Measurements from ENCODE around the gene SYNGAP1.
"Not testable (repeated sequence)": the region's sequence is repeated elsewhere in the genome, so short reads cannot be mapped to it uniquely, and the experiment has no call there.

SYNGAP1 gene

DNA sequence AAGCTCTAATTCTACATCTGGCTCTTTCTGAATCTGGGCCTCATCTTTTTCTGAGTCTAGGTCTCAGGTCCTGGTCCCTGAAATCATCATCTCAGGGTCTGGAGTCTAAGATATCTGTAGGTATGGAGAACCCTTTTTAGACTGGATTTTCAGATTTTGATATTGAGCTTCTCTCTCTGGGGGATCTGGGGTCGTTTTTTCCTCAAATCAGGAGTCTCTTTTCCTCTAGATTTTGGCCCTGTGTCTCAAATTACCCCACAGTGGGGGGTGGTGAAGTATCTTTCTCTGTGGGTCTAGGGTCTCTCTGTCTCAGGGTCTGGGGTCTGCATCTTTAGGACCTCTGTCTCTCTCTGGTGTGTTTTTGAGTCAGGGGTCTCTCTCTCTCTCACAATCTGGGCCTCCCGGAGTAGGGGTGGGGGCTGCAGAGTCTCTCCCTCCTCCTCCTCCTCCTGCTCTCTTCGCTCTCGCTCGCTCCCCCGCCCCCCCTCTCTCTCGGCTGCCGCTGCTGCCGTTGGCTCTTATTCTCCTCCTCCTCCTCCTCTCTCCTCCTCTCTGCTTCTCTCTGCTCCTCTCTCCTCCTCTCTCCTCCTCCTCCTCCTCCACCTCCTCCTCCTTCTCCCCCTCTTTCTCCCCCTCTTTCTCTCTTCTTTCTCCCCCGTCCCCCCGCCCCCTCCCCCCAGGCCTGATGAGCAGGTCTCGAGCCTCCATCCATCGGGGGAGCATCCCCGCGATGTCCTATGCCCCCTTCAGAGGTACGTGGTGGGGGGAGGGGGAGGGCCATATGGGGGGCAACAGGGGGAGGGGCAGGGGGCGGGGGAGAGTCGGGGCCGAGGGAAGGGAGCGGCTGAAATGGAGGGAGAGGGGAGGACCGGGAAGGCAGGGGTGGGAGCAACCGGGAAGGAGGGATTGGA is at the start of gene SYNGAP1:
Gene SYNGAP1, plus strand, starts transcription at position 486 of the 911 bp plus-strand sequence. Its CDS starts 200 bp downstream, at position 686.
- peak; percentile 61 for DNase-seq (ENCODE audit: low spot score)

DNA sequence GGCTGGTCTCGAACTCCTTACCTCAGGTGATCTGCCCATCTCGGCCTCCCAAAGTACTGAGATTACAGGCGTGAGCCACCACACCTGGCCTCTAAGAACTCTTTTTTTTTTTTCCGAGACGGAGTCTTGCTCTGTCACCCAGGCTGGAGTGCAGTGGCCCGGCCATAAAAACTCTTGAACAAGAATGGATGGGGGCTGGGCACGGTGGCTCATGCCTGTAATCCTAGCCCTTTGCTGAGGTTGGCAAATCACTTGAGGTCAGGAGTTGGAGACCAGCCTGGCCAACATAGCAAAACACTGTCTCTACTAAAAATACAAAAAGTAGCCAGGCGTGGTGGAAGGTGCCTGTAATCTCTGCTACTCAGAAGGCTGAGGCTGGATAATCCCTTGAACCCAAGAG is 48.0 kb upstream of the SYNGAP1 start:
- not testable (repeated sequence) for DNase-seq (ENCODE audit: low spot score)

DNA sequence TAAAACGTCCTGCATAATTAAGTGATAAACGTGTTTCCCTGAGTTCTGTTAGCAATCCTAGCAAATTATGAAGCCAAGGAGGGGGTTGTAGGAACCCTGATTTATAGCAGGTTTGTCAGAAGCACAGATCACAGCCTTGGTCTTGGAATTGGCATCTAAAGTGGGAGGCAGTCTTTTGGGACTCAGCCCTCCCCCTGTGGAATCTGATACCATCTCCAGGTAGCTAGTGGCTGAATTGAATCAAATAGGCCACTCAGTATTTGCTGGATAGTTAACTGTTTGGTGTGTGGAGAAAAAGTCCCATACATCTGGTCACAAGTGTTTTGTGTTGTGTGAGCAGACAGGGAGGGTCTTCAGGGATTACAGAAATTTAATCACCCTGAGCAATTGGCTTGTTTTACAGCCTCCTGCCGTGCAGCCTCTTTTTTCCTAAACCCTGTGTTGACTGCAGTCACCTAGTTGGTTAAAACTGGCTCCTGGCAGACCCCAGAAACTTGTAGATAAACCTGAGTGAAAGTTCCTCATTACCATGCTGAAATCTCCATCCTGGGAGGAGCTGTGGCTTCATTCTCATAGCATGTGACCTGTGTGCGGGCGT is 47.2 kb upstream of the SYNGAP1 start:
- no peak for DNase-seq (ENCODE audit: low spot score)

DNA sequence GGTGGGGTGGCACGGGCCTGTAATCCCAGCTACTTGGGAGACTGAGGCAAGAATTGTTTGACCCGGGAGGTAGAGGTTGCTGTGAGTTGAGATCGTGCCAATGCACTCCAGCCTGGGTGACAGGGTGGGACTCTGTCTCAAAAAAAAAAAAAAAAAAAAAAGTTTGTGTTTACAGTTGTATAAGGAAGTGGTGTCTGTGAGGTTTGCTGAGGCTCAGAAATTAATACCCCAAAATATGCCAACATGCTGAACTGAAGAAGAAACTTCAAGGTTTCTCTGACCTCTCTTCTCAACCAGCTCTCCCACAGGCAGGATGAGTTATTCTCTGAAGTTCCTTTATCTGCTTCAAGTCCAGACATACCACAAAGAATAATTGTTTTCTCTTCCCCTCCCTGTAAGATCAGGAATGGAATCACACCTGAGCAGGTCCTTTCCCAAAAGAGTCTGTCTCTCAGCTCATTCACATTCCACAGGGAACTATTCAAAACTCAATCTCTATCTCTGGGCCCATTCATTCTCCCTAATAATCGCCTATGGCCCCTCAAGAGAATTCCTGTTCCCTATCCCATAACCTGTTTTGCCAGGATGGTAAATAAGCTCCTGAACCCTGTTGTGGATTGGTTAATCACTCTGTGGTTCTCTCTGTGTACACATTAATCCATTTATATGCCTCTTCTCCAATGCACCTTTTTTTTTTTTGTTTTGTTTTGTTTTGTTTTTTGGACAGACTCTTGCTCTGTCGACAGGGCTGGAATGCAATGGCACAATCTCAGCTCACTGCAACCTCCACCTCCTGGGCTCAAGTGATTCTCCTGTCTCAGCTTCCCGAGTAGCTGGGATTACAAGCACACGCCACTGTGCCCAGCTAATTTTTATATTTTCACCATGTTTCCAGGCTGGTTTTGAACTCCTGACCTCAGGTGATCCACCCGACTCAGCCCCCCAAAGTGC is 45.6 kb upstream of the SYNGAP1 start:
- no peak for DNase-seq (ENCODE audit: low spot score)

DNA sequence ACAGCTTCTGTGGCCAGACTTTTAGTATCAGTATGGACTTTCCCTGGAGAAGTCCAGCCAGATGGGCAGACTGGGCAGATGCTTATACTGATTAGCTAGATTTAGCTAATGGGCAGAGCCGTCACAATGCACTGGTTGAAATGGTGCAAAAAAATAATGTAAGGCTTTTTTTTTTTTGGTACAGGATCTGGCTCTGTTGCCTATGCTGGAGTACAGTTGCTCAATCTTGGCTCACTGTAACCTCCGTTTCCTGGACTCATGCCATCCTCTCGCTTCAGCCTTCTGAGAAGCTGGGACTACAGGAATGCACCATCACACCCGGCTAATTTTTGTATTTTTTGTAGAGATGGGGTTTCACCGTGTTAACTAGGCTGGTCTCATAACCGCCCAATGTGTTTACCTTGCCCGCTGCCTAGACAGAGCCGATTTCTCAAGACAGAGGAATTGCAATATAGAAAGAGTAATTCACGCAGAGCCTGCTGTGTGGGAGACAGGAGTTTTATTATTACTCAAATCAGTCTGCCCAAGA is 44.7 kb upstream of the SYNGAP1 start:
- peak; percentile 42 for DNase-seq (ENCODE audit: low spot score)

DNA sequence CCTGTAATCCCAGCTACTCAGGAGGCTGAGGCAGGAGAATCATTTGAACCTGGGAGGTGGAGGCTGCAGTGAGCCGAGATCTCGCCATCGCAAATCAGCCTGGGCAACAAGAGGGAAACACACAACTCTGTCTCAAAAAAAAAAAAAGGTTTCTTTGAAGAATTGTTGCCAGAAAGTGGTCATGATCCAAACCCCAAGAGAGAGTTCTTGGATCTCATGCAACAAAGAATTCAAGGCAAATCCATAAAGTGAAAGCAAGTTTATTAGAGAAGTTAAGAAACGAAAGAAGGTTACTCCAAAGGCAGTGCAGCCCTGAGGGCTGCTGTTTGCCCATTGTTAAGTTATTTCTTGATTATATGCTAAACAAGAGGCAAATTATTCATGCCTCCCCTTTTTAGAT is 42.7 kb upstream of the SYNGAP1 start:
- DNase-seq (ENCODE audit: low spot score) = no peak

DNA sequence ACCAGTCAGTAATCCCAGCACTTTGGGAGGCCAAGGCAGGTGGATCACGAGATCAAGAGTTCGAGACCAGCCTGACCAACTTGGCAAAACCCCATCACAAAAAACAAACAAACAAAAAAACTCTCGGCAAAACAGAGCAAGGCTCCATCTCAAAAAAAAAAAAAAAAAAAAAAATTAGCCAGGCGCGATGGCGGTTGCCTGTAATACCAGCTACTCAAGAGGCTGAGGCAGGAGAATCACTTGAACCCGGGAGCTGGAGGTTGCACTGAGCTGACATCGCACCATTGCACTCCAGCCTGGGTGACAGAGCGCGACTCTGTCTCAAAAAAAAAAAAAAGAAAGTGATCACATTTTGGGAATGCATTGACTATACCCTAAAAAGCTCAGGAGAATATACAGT is 40.7 kb upstream of the SYNGAP1 start:
- DNase-seq (ENCODE audit: low spot score) = not testable (repeated sequence)

DNA sequence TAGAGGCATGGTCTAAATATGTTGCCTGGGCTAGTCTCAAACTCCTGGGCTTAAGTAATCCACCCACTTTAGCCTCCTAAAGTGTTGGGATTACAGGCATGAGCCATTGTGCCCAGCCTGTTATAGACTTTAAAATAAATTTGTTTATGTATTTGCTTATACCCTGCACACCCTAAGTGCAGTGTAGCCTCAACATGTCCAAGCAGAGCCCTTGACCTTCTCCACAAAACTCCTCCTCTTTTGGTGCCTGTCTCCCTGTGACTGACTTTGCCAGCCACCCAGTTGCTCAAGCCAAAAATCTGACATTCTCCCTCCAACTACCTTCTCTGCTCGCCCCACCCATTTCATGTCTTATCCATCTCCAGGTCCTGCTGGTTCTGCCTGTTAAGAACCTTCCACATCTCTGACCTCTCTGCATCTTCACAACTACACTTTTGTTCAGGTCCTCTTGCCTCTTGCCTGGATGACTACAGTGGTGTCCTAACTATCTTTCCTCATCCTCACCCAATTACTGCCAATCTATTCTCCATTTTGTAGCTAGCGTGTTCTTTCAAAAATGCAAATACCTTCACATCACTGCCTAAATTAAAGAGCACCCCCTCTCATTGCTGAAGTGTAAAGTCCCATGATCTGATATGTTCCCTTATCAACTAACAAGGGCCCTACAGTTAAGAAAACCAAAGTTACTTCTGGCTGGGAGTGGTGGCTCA is 39.4 kb upstream of the SYNGAP1 start:
- DNase-seq (ENCODE audit: low spot score) = no peak

DNA sequence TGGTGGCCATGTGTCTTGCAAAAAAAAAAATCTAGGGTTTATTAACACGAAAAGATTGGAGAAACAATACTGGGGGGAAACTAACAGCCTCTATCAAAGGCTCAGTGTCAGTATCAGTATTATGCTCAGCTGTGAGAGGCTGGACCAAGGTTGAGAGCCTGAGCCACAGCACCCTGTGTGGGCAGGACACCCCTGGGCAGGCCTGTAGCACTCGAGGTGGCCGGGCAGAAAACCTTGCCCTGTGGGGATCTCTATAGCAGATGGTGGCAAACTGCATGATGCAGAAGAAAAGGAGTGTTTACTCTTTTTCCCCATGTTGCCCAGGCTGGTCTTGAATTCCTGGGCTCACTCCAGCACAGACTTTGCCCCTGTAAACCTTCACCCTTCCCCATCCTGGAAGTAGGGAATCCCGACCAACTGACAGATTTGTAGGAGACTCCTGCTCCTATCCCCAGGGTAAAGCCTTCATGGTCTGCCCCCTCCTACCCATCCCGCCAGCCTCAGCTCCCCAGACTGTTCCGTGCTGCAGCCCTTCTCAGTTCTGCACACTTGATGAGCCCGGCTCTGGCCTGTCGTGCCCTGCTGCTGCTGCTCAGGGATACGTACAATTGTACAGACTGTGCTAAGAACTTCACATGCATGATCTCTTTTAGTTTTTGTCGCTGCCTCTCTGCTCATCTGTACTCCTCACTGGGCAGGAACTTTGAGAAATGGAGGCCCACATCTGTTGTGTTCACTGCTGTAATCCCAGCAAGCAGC is 36.3 kb upstream of the SYNGAP1 start:
- DNase-seq (ENCODE audit: low spot score) = no peak

DNA sequence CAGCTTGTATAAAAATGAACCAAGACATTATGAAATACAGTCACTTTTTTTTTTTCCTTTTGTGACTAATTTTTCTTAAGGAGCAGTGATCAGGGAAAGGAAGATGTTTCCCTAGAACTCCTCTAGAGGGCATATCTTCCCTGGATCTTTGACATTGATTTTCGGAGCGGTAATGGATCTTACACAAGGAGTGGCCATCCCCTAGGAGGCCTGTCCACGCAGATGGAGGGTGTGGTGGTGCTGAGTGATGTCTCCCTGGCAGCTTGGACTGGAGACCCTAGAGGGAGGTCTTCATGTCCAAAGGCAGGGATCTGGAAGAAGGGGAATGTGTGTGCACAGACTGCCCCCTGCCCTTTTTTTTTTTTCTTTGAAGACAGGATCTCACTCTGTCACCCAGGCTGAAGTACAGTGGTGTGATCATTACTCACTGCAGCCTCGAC is 35.3 kb upstream of the SYNGAP1 start:
- DNase-seq (ENCODE audit: low spot score) = peak; percentile 81

DNA sequence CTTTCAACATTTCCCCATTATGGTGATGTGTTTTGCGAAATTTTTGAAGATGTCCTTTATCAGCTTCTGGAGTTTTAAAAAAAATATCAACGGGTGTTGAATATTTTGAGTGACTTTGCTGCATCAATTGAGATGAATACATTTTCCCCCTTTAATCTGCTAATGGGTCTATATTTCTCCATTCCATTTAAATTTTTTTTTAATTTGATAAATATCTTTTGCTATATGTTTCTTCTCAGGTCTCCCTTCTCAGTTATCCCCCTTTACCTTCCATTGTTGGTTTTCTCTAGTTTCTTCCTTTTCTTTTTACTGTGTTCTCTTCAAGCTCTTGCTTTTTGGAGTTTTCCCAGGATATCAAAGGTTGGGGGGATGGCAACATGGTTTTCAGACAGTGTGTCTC is 29.7 kb upstream of the SYNGAP1 start:
- DNase-seq (ENCODE audit: low spot score) = no peak

DNA sequence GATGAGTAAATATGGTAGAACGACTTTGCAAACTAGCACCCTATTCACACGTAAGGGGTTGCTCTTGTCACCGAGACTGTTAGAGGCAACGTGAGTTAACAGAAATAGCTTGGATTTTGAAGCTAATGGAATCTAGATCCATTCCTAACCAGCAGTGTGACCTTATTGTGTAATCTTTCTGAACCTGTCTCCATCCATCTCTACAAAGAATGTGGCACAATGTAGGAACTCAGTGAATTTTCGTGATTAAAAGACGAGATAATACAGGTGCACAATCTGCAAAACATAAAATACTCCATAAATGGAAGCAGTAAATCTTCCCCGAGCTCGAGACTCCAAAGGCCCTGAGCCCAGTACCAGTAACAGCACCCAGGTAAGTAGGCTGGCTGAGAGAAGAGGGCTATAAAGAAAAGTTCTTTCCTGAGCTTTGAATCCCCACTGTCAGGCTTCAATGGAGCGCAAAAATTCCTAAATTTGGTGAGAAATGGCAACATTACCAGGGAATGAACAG is 29.0 kb upstream of the SYNGAP1 start:
- DNase-seq (ENCODE audit: low spot score) = no peak

DNA sequence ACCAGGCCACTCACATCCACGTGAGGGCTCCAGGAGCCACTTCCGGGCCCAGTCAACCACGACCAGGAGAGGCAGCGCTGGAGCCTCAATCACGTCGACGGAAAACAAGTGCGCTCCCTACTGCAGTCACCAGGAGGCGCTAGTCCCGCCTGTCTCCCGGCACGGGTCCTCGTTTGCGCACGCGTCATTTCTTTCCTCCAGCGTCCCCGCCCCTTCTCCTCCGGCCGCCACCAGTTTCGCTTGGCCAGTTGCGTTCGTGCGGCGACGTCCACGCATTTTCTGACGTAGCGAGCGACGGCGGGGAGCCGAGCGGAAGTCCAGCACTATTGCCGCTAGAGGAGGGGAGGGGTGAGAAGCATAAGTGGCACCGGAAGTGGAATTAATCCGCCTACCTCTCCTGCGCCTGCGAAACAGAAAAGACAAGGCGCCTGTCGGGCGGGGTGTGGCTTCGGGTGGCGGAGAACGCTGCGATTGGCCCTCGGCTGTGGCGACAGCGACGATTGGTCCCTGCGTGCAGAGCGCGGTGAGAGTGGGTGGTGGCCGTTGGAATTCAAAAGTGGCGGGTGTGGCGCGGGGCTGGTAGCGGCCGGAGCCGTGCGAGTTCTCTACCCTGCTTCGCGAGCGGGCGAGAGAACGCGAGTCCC is 28.5 kb upstream of the SYNGAP1 start, which contains the start of gene KIFC1:
Gene KIFC1, plus strand, starts transcription at position 546 of the 644 bp plus-strand sequence. CDS start 163 bp downstream, outside the sequence.
- peak; percentile 97 for DNase-seq (ENCODE audit: low spot score)

DNA sequence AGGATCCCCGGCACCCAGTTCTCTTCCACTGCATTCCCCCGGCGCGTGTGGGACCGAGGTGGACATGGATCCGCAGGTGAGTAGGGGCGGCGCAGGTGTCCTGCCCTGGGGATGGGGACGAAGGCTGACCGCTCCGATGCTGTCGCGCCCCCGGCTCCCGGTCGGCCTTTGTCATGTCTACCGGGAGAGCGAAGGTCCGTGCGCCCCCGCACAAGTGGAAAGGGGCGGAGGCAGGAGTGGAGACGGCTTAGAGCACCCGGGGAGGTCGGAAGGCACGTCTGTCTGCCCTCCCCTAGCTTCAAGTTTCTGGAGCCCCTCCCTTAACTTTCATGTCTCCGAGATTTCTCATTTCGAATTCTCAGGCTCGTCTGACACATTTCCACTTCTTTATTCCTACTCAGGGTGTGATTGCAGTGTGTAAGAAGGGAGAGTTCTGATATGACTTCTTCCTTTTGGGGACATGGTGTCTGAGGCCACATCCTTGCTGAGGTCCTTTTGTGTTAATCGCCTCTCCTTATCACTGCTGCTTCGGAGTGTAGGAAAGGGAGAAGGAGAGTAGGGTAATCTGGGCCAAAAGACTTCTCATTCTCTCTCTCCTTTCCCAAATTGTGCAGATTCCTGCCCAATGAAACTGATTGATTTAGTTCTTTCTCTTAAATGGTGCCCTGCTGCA is 27.8 kb upstream of the SYNGAP1 start:
- DNase-seq (ENCODE audit: low spot score) = no peak

DNA sequence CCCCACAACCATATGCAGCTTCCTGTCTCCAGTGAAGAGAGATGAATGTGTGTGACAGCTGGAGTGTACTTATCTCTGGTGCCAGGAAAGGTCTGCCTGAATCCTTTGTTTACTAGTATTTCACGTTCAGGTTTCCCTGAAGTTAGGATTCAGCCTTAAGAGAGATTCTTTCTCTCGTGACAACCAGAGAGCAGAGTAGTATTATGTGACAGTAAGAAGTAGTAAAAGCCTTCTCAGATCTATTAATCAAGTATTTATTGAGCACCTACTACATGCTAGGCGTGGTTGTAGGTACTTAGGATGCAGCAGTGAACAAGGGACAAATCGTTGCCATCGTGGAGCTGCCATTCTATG is 27.3 kb upstream of the SYNGAP1 start:
- DNase-seq (ENCODE audit: low spot score) = no peak

DNA sequence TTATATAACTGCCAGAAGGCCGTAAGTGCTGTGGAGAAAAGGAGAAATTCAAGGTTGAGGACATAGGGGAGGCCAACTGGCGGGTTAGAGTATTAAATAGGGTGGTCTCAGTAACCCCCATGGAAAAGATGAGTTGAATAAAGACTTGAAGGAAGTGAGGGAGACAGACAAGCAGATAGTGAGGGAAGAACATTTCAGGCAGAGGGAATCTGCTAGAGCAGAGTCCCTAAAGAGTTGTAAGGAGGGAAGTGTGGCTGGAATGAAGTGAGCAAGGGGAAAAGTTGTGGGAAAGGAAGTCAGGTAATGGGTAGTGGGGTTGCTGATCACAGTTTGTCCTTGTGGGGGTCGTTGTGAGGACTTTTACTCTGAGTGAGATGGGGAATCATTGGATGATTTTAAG is 26.9 kb upstream of the SYNGAP1 start:
- no peak for DNase-seq (ENCODE audit: low spot score)

DNA sequence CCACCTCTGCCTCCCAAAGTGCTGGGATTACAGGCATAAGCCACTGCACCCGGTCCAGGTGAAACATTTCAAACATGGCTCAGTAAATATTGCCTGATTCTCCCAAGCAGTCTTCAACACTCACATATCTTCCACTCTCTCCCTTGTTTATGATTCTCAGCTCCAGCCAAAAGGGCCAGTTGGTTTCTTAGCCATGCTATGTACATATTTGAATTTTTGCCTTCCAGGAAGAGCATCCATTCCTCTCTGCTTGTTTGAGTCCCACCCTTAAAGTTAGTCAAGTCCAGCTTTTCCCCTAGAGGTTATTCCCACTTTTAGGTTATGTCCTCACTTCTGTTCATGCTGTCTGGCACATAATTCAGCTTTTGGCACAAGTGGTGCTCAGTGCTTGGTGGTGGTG is 22.3 kb upstream of the SYNGAP1 start:
- DNase-seq (ENCODE audit: low spot score) = no peak

DNA sequence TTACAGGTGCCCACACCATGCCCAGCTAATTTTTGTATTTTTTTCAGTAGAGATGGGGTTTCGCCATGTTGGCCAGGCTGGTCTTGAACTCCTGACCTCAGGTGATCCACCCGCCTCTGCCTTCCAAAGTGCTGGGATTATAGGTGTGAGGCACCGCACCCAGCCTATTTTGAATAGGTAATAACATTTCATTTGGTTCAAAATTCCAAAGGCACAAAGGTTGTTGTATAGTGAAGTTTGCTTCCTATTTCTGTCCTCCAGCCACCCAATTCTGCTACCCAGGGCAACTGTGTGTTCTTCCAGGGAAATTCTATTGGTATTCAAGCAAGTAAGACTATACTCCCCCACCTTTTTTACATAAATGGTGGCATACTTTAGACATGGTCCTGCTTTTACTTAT is 21.3 kb upstream of the SYNGAP1 start:
- not testable (repeated sequence) for DNase-seq (ENCODE audit: low spot score)

DNA sequence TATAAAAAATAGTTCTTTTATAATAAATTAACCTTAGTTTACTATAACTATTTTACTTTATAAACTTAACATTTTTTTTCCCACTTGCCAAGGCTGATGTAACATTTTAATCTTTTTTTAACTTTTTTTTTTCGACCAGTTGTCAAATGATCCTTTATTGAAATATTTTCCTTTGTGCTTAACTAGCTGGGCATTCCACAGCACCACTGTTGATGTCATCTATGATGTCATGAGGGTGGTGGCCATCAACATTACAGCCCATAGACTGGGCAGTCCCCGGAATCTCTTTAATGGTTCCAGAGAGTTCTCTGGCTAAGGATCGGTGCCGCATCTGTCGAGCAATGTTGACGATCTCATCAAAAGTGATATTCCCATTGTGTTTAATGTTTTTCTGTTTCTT is 20.0 kb upstream of the SYNGAP1 start:
- DNase-seq (ENCODE audit: low spot score) = not testable (repeated sequence)

Data from GM03348 (cell line).